ENCODE results near the gene AIMP1.

Gene AIMP1

GRCh38 chr4:106291678-106292077 lies 24.7 kb upstream of the AIMP1 start:
- no peak for TF ChIP-seq REST (IDR thresholded peaks at IDR 0.05; ENCODE audit: insufficient replicate concordance, low read depth)
- no peak for TF ChIP-seq CTCF (IDR thresholded peaks at IDR 0.05; ENCODE audit: insufficient read depth, low read length)
- no peak for TF ChIP-seq SPI1 (IDR thresholded peaks at IDR 0.05; ENCODE audit: borderline replicate concordance, low read depth)
- no peak for TF ChIP-seq POLR2AphosphoS5 (IDR thresholded peaks at IDR 0.05; ENCODE audit: low read depth)
- no peak for TF ChIP-seq GABPA (IDR thresholded peaks at IDR 0.05; ENCODE audit: low read depth)
- no peak overlapping the region for H3K27ac ChIP-seq (replicated peaks)

GRCh38 chr4:106294062-106294461 lies 22.3 kb upstream of the AIMP1 start:
- Histone ChIP-seq H3K27me3 (ENCODE audit: insufficient read depth, poor library complexity, severe bottlenecking) (no peaks in the 10 kb centered on the region), H3K4me3 (replicated peaks; ENCODE audit: insufficient read depth, low read length) (no peak overlapping the region), H3K27ac (replicated peaks) (no peak overlapping the region)
- TF ChIP-seq GABPA (IDR thresholded peaks at IDR 0.05; ENCODE audit: low read depth) = no peak
- TF ChIP-seq REST (IDR thresholded peaks at IDR 0.05; ENCODE audit: insufficient replicate concordance, low read depth) = no peak
- no peak for TF ChIP-seq POLR2AphosphoS5 (IDR thresholded peaks at IDR 0.05; ENCODE audit: low read depth)
- TF ChIP-seq SPI1 (IDR thresholded peaks at IDR 0.05; ENCODE audit: borderline replicate concordance, low read depth) = no peak
- TF ChIP-seq CTCF (IDR thresholded peaks at IDR 0.05; ENCODE audit: insufficient read depth, low read length) = no peak
- no peak for DNase-seq (ENCODE audit: low read depth in 1 of 2, low spot score in 1 of 2)

More at GRCh38 chr4:106291678-106292077, 24.7 kb upstream of the AIMP1 start:
- no peaks in the 10 kb centered on the region for H3K27me3 ChIP-seq (ENCODE audit: insufficient read depth, poor library complexity, severe bottlenecking)
- DNase-seq (ENCODE audit: low read depth in 1 of 2, low spot score in 1 of 2) = no peak
- no peak overlapping the region for H3K4me3 ChIP-seq (replicated peaks; ENCODE audit: insufficient read depth, low read length)

- H3K27ac ChIP-seq (replicated peaks) = no peak overlapping the region
- no peak overlapping the region for H3K4me3 ChIP-seq (replicated peaks; ENCODE audit: insufficient read depth, low read length)
- no peaks in the 10 kb centered on the region for H3K27me3 ChIP-seq (ENCODE audit: insufficient read depth, poor library complexity, severe bottlenecking)
- no peak for DNase-seq (ENCODE audit: low read depth in 1 of 2, low spot score in 1 of 2)
- no peak for TF ChIP-seq CTCF (IDR thresholded peaks at IDR 0.05; ENCODE audit: insufficient read depth, low read length)
- TF ChIP-seq SPI1 (IDR thresholded peaks at IDR 0.05; ENCODE audit: borderline replicate concordance, low read depth) = no peak
- no peak for TF ChIP-seq POLR2AphosphoS5 (IDR thresholded peaks at IDR 0.05; ENCODE audit: low read depth)
- TF ChIP-seq GABPA (IDR thresholded peaks at IDR 0.05; ENCODE audit: low read depth) = no peak
- no peak for TF ChIP-seq REST (IDR thresholded peaks at IDR 0.05; ENCODE audit: insufficient replicate concordance, low read depth)
These were observed 18.9 kb upstream of the AIMP1 start for GRCh38 chr4:106297245-106298035.
